ENCODE data around the gene METTL16. TPM values are rescaled to one million over a fixed set of nuclear protein-coding genes. Genes with fewer than 3 reads are reported as not detected.

Gene METTL16
- total RNA-seq, 1 donor from 2014 or later = 44.9 TPM

- H3K9me3 Mint-ChIP-seq = no peaks in the 10 kb centered on the region
- no peaks in the 10 kb centered on the region for H3K36me3 Mint-ChIP-seq (ENCODE audit: low read depth)
- no peak for DNase-seq (ENCODE audit: low read depth, low spot score)
- H3K4me3 Mint-ChIP-seq = no peak overlapping the region
- TF ChIP-seq CTCF (conservative IDR thresholded peaks at IDR 0.05) = no peak
- H3K27me3 Mint-ChIP-seq (ENCODE audit: low read depth) = no peaks in the 10 kb centered on the region
- H3K27ac Mint-ChIP-seq (ENCODE audit: unreplicated experiment) = no peak overlapping the region
- peaks cover 7% of the 10 kb centered on the region for H3K4me1 Mint-ChIP-seq
Measured at GRCh38 chr17:2427215-2427614, 84.5 kb downstream of the METTL16 start.

GRCh38 chr17:2423271-2423670, 88.4 kb downstream of the METTL16 start:
- no peak overlapping the region for H3K4me3 Mint-ChIP-seq
- TF ChIP-seq CTCF (conservative IDR thresholded peaks at IDR 0.05) = no peak
- DNase-seq (ENCODE audit: low read depth, low spot score) = no peak
- peaks cover 7% of the 10 kb centered on the region for H3K4me1 Mint-ChIP-seq
- H3K27ac Mint-ChIP-seq (ENCODE audit: unreplicated experiment) = no peak overlapping the region
- H3K36me3 Mint-ChIP-seq (ENCODE audit: low read depth) = no peaks in the 10 kb centered on the region
- H3K27me3 Mint-ChIP-seq (ENCODE audit: low read depth) = no peaks in the 10 kb centered on the region
- no peaks in the 10 kb centered on the region for H3K9me3 Mint-ChIP-seq

GRCh38 chr17:2421315-2422147, 90.2 kb downstream of the METTL16 start:
- DNase-seq (ENCODE audit: low read depth, low spot score) = no peak
- H3K9me3 Mint-ChIP-seq = no peaks in the 10 kb centered on the region
- TF ChIP-seq CTCF (conservative IDR thresholded peaks at IDR 0.05) = peak; percentile 38
- peak overlapping the region; percentile 86 for H3K27ac Mint-ChIP-seq (ENCODE audit: unreplicated experiment)
- H3K4me3 Mint-ChIP-seq = no peak overlapping the region
- H3K4me1 Mint-ChIP-seq = peaks cover 16% of the 10 kb centered on the region
- no peaks in the 10 kb centered on the region for H3K36me3 Mint-ChIP-seq (ENCODE audit: low read depth)
- H3K27me3 Mint-ChIP-seq (ENCODE audit: low read depth) = no peaks in the 10 kb centered on the region

- Mint-ChIP-seq H3K36me3 (ENCODE audit: low read depth) (no peaks in the 10 kb centered on the region), H3K27ac (ENCODE audit: unreplicated experiment) (no peak overlapping the region), H3K9me3 (no peaks in the 10 kb centered on the region), H3K27me3 (ENCODE audit: low read depth) (no peaks in the 10 kb centered on the region), H3K4me3 (no peak overlapping the region), H3K4me1 (peaks cover 24% of the 10 kb centered on the region)
- DNase-seq (ENCODE audit: low read depth, low spot score) = no peak
- TF ChIP-seq CTCF (conservative IDR thresholded peaks at IDR 0.05) = no peak
Measured at GRCh38 chr17:2420176-2420575, 91.5 kb downstream of the METTL16 start.

- Mint-ChIP-seq H3K36me3 (ENCODE audit: low read depth) (no peaks in the 10 kb centered on the region), H3K9me3 (no peaks in the 10 kb centered on the region), H3K27me3 (ENCODE audit: low read depth) (no peaks in the 10 kb centered on the region), H3K4me3 (no peak overlapping the region), H3K27ac (ENCODE audit: unreplicated experiment) (no peak overlapping the region), H3K4me1 (peaks cover 24% of the 10 kb centered on the region)
- no peak for DNase-seq (ENCODE audit: low read depth, low spot score)
- no peak for TF ChIP-seq CTCF (conservative IDR thresholded peaks at IDR 0.05)
Measured at GRCh38 chr17:2419486-2419885, 92.2 kb downstream of the METTL16 start.

Data from neural crest cell (in vitro differentiated cells).